Pancreas (tissue), 10 donors: ENCODE data around the gene DNAH1. TPM values are rescaled to one million over a fixed set of nuclear protein-coding genes. Genes with fewer than 3 reads are reported as not detected.

ENCODE experiments used
- ATAC-seq, 4 donors: fragments of 200-7000 bp; cut with Tn5 transposase; one replicate each; pipeline versions ENCODE4 v1.8.0 to v1.9.1; 2020; ENCODE audit warnings: mild to moderate bottlenecking in 4 of 4, moderate library complexity in 4 of 4
- DNase-seq, 6 donors: peaks; one replicate each; pipeline ENCODE4 v3.0.0-alpha.2; 2020
- FAIRE-seq: peaks from 2 replicates; lab custom pipeline; 2012; peaks lifted over from hg19 to GRCh38; lab: Jason Lieb, UNC
- H3K27ac ChIP-seq, 4 donors: fragments of 200-600 bp; sonication (generic); 1 replicate in 3 of 4; 2 replicates in 1 of 4; pipeline versions ENCODE4 v1.5.0 to v1.8.0; 2020
- H3K27me3 ChIP-seq, 4 donors: fragments of 200-600 bp; one replicate each; pipeline ENCODE4 v1.8.0; 2021
- H3K36me3 ChIP-seq, 3 donors: fragments of 200-600 bp; sonication (generic) in 1 of 3; one replicate each; pipeline versions ENCODE4 v1.5.0 to v1.8.0; 2020 to 2021
- H3K4me1 ChIP-seq, 3 donors: fragments of 200-600 bp; one replicate each; pipeline ENCODE4 v1.8.0; 2021
- H3K4me3 ChIP-seq, 4 donors: fragments of 200-600 bp; sonication (generic) in 2 of 4; one replicate each; pipeline versions ENCODE4 v1.5.0 to v1.8.0; 2020 to 2021
- H3K9me3 ChIP-seq, 4 donors: fragments of 200-600 bp; one replicate each; pipeline ENCODE4 v1.8.0; 2021
- WGBS, 2 donors: extraction: QIAGEN DNeasy Blood & Tissue Kit; methylation state at CpG; one replicate each; pipeline ENCODE4 v1.1.7; 2013; 5-methylcytosine and 5-hydroxymethylcytosine counted together
- intact Hi-C, 3 donors: fragments of 100-400 bp; cut with DNase I; formaldehyde crosslinking; loops; one replicate each; pipeline versions ENCODE4 v1.11.1 to v1.14.2; 2022
- polyA plus RNA-seq, 2 donors: library from polyadenylated mRNA; stranded (reverse); fragments of 200-250 nt; gene quantifications; one replicate each; pipeline ENCODE4 v1.2.3, GENCODE V29; 2013
- total RNA-seq, 6 donors: library from RNA; stranded (reverse); fragmentation: NEBNext Ultra II Directional in 4 of 6; extraction: Animal tissue kit (Norgen Biotek cat#: 25700) in 4 of 6; gene quantifications; one replicate each; pipeline versions ENCODE4 v1.2.1 to v1.2.4, GENCODE V29; 2021 to 2023
- TF ChIP-seq, protein P1 (sequence below), 4 donors: fragments of 200-600 bp; sonication (generic) in 3 of 4; IDR thresholded peaks; one replicate each; pipeline versions ENCODE4 v1.5.0 to v1.8.0; 2021; ENCODE audit warnings: antibody characterized with exemption in 4 of 4
- donor health status: healthy with polysubstance abuse.
- donor health status: DM: no; HTN: no; CAD: no; lungs with moderate emphysema.
- donor health status: DM: no; HTN: no; CAD: no.
- donor health status: control.
- donor health status: control.
- donor health status: Bipolar disorder and iron deficiency.
- donor health status: DM: yes; HTN: yes; CAD: no.
- donor health status: DM: no; HTN: no; CAD: no.
- donor health status: DM: no; HTN: no; CAD: no.
- donor health status: DM: yes; HTN: yes; CAD: no.

DNAH1 gene
- total and polyA plus RNA-seq, 8 donors, result 2.9 to 11.4 (median 4.6) TPM

DNA sequence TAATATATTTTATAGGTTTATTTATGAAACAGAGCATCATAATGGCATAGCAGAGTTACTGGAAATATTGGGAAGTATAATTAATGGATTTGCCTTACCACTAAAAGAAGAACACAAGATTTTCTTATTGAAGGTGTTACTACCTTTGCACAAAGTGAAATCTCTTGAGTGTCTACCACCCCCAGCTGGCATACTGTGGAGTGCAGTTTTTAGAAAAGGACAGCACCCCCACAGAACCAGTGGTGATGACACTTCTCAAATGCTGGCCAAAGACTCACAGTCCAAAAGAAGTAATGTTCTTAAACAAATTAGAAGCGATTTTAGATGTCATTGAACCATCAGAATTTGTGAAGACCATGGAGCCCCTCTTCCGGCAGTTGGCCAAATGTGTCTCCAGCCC is 58.1 kb downstream of the DNAH1 start:
- intact Hi-C loops, result no loop called here
- FAIRE-seq (no peak), ATAC-seq (no peak), DNase-seq (no peak)
- WGBS, 2 donors, result 85 to 88% methylated on average over 2 of the region's 2 CpGs
- TF ChIP-seq, protein P1, sequence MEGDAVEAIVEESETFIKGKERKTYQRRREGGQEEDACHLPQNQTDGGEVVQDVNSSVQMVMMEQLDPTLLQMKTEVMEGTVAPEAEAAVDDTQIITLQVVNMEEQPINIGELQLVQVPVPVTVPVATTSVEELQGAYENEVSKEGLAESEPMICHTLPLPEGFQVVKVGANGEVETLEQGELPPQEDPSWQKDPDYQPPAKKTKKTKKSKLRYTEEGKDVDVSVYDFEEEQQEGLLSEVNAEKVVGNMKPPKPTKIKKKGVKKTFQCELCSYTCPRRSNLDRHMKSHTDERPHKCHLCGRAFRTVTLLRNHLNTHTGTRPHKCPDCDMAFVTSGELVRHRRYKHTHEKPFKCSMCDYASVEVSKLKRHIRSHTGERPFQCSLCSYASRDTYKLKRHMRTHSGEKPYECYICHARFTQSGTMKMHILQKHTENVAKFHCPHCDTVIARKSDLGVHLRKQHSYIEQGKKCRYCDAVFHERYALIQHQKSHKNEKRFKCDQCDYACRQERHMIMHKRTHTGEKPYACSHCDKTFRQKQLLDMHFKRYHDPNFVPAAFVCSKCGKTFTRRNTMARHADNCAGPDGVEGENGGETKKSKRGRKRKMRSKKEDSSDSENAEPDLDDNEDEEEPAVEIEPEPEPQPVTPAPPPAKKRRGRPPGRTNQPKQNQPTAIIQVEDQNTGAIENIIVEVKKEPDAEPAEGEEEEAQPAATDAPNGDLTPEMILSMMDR (IDR thresholded peaks at IDR 0.05), result no peak
- Histone ChIP-seq H3K4me1 (no peaks in the 10 kb centered on the region), H3K4me3 (no peak overlapping the region), H3K27me3 (no peaks in the 10 kb centered on the region), H3K9me3 (no peaks in the 10 kb centered on the region), H3K36me3 (no peaks in the 10 kb centered on the region), H3K27ac (no peak overlapping the region)

DNA sequence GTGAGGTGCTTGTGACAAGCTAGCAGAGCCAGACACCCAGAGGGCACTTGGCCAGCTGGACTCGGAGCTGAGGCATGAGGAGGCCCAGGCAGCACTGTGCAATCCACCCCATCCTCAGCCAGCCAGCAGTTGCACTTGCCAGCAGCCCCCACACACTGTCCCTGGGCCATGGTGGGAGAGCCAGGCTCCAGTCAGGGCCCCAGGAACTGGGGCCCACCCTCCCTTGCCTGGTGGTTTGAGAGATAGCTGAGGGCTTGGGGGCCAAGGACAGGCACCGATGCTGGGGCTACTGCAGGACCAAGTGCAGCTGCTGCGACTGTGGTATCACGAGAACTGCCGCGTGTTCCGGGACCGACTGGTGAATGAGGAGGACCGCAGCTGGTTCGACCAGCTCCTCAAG is 63.5 kb downstream of the DNAH1 start:
- DNase-seq, result no peak

DNA sequence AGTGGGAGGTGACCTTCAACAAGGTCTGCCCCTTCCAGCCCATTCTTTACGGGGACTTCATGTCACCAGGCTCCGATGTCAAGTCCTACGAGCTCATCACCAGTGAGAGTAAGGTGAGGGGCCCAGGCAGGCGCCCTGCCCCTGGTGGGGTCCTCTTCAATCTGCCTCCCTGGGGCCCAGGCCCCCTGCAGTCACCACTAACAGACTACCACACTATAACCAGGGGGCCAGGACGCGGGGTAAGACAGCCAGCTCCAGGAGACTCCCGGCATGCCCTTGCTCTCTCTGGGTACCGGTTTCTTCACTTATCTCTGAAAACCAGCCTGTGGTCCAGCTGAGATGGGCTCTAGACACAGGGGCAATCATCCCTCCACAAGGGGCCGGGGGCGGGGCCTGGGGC is 63.9 kb downstream of the DNAH1 start:
- DNase-seq (no peak), FAIRE-seq (no peak), ATAC-seq (no peak)
- H3K4me1 ChIP-seq, result no peaks in the 10 kb centered on the region
- intact Hi-C loops, result no loop called here
- no peaks in the 10 kb centered on the region for H3K9me3 ChIP-seq
- 81 to 86% methylated on average over 10 of the region's 10 CpGs for WGBS, 2 donors
- TF ChIP-seq, protein P1 (IDR thresholded peaks at IDR 0.05), result no peak
- no peak overlapping the region for H3K27ac ChIP-seq
- no peak overlapping the region for H3K4me3 ChIP-seq
- no peaks in the 10 kb centered on the region for H3K27me3 ChIP-seq
- H3K36me3 ChIP-seq, result no peaks in the 10 kb centered on the region

More for the DNA sequence above, 63.5 kb downstream of the DNAH1 start:
- no peak for ATAC-seq
- TF ChIP-seq, protein P1 (IDR thresholded peaks at IDR 0.05), result no peak
- Histone ChIP-seq H3K36me3 (no peaks in the 10 kb centered on the region), H3K4me1 (no peaks in the 10 kb centered on the region), H3K4me3 (no peak overlapping the region), H3K27me3 (no peaks in the 10 kb centered on the region), H3K9me3 (no peaks in the 10 kb centered on the region), H3K27ac (no peak overlapping the region)
- intact Hi-C loops, result no loop called here
- no peak for FAIRE-seq
- 48 to 55% methylated on average over 10 of the region's 10 CpGs for WGBS, 2 donors

DNA sequence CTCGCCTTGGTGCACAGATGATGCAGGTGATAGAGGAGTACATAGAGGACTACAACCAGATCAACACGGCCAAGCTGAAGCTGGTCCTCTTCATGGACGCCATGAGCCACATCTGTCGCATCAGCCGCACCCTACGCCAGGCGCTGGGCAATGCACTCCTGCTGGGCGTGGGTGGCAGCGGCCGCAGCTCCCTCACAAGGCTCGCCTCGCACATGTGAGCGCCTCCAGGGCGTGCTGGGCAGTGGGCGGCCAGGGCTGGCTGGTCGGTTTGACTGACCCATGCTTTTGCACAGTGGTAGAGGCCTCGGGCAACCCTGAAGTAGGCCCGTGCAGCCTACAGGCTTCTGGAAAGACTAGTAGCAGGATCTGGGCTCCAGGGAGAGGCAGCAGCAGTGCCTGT is 65.5 kb downstream of the DNAH1 start:
- no peaks in the 10 kb centered on the region for H3K27me3 ChIP-seq
- WGBS, 2 donors, result 85% methylated on average over 18 of the region's 18 CpGs
- no peaks in the 10 kb centered on the region for H3K36me3 ChIP-seq
- TF ChIP-seq, protein P1 (IDR thresholded peaks at IDR 0.05), result no peak
- H3K4me1 ChIP-seq, result no peaks in the 10 kb centered on the region
- H3K27ac ChIP-seq, result no peak overlapping the region
- no peak for FAIRE-seq
- intact Hi-C loops, result no loop called here
- ATAC-seq, result no peak
- DNase-seq, result no peak
- H3K4me3 ChIP-seq, result no peak overlapping the region
- H3K9me3 ChIP-seq, result no peaks in the 10 kb centered on the region

DNA sequence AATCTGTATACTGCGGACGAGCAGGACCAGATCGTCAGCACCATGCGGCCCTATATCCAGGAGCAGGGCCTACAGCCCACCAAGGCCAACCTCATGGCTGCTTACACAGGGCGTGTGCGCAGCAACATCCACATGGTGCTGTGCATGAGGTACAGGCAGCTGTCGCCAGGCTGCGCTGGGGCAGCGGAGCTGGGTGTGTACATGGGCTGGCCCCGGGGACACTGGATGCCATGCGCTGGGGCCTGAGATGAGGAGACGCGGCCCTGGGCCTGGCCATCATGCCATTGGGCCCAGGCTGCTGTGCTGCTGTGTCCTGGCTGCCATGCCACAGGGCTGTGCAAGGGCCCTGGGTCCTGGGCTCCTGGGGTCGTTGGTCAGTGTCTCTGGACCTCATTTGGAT is 67.3 kb downstream of the DNAH1 start:
- ATAC-seq (no peak), DNase-seq (no peak), FAIRE-seq (no peak)
- Histone ChIP-seq H3K36me3 (no peaks in the 10 kb centered on the region), H3K4me1 (no peaks in the 10 kb centered on the region), H3K9me3 (no peaks in the 10 kb centered on the region), H3K4me3 (no peak overlapping the region), H3K27me3 (no peaks in the 10 kb centered on the region), H3K27ac (no peak overlapping the region)
- TF ChIP-seq, protein P1 (IDR thresholded peaks at IDR 0.05), result no peak
- 78 to 89% methylated on average over 14 of the region's 14 CpGs for WGBS, 2 donors
- intact Hi-C loops, result no loop called here
